HEK293T (cell line): ENCODE results near the gene CAMK2B.

Experiments
- BHLHE40 ChIP-seq: fragments of 450-650 bp; IDR thresholded peaks from 2 replicates; pipeline ENCODE4 v1.6.1; 2016; ENCODE audit warnings: mild to moderate bottlenecking, moderate library complexity, borderline replicate concordance
- CTBP1 ChIP-seq: fragments of 450-650 bp; IDR thresholded peaks from 2 replicates; pipeline ENCODE4 v1.6.1; 2016; ENCODE audit warnings: borderline replicate concordance
- ELF4 ChIP-seq: fragments of 450-650 bp; IDR thresholded peaks from 2 replicates; pipeline ENCODE4 v1.6.1; 2017; ENCODE audit warnings: antibody characterized with exemption
- FOXA1 ChIP-seq: fragments of 450-650 bp; IDR thresholded peaks from 2 replicates; pipeline ENCODE4 v1.6.1; 2016; ENCODE audit warnings: mild to moderate bottlenecking
- FOXK2 ChIP-seq: fragments of 450-650 bp; IDR thresholded peaks from 2 replicates; pipeline ENCODE4 v1.6.1; 2016; ENCODE audit warnings: mild to moderate bottlenecking
- FOXM1 ChIP-seq: fragments of 450-650 bp; IDR thresholded peaks from 2 replicates; pipeline ENCODE4 v1.6.1; 2017; ENCODE audit warnings: mild to moderate bottlenecking, borderline replicate concordance
- L3MBTL2 ChIP-seq: fragments of 450-650 bp; conservative IDR thresholded peaks from 2 replicates; pipeline ENCODE4 v1.6.1; 2016; ENCODE audit warnings: mild to moderate bottlenecking
- SP1 ChIP-seq: fragments of 450-650 bp; IDR thresholded peaks from 2 replicates; pipeline ENCODE4 v1.6.1; 2017
- SUZ12 ChIP-seq: fragments of 450-650 bp; IDR thresholded peaks from 2 replicates; pipeline ENCODE4 v1.6.1; 2016; ENCODE audit warnings: mild to moderate bottlenecking

DNA sequence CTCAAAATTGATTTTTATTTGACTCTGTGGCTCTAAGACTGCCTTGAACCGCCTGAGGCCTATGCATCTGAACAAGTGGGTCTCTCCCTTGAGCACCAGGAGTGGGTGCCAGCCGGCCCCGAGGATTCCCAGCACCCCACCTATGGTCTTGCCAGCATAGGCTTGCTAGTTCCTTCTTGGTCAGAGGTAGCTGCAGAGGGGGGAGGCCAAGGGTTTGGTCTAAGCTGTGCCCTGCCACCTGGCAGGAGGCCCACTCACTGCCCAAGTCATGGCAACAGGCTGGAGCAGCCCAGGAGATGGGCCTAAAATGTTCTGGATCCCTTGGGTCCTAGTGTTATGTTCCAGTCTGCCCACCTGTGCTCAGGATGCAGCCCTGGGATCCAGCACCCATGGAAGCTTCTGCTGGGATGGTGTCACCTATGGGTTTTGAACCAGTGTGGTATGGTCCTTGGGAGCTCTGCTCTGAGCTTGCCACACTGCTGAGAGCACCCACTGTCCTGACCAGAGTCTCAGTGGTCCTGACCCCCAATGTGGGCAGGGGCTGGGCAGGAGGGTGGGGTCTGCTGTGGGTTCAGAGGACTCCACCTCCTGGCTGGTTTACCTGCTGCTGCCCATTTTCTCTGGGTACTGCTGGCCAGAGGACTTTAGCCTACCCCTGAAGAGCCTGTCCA lies 112.1 kb downstream of the CAMK2B start:
- TF ChIP-seq FOXA1 (no peak), SUZ12 (no peak), SP1 (no peak), FOXK2 (no peak), L3MBTL2 (no peak), ELF4 (no peak), FOXM1 (no peak), BHLHE40 (no peak), CTBP1 (no peak)
